Measurements from ENCODE around the gene HOXA13. TPM values are rescaled to one million over a fixed set of nuclear protein-coding genes. Genes with fewer than 3 reads are reported as not detected.

HOXA13 gene
- total RNA-seq, 4 donors from 2014 or later = not detected

DNA sequence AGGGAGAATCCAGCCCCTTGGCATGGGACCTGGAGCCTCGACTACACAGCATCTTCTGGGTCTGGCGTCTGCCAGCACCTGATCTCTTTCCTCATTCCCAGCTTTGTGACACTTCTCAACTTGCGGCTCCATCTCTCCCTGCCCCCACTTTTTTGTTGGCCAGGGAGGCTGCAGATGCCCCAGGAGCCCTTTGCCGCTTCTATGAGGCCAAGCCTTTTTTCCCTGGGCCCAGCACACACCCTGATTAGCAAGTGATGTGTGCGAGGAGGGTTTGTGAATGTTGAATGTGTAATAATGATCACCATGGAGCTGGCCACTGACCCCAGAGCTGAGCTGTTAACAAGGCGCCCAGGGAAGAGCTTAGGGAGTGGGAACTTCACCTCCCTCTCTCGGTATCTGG lies 47.1 kb upstream of the HOXA13 start:
- H3K36me3 ChIP-seq = no peaks in the 10 kb centered on the region
- H3K9me3 ChIP-seq = no peaks in the 10 kb centered on the region
- no peak overlapping the region for H3K4me3 ChIP-seq
- no peak for TF ChIP-seq POLR2AphosphoS5 (IDR thresholded peaks at IDR 0.05)
- TF ChIP-seq, protein P1, sequence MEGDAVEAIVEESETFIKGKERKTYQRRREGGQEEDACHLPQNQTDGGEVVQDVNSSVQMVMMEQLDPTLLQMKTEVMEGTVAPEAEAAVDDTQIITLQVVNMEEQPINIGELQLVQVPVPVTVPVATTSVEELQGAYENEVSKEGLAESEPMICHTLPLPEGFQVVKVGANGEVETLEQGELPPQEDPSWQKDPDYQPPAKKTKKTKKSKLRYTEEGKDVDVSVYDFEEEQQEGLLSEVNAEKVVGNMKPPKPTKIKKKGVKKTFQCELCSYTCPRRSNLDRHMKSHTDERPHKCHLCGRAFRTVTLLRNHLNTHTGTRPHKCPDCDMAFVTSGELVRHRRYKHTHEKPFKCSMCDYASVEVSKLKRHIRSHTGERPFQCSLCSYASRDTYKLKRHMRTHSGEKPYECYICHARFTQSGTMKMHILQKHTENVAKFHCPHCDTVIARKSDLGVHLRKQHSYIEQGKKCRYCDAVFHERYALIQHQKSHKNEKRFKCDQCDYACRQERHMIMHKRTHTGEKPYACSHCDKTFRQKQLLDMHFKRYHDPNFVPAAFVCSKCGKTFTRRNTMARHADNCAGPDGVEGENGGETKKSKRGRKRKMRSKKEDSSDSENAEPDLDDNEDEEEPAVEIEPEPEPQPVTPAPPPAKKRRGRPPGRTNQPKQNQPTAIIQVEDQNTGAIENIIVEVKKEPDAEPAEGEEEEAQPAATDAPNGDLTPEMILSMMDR (IDR thresholded peaks at IDR 0.05) = no peak
- no peak for TF ChIP-seq POLR2A (IDR thresholded peaks at IDR 0.05; ENCODE audit: low read depth)
- TF ChIP-seq EP300 (IDR thresholded peaks at IDR 0.05) = no peak
- 71% methylated on average over 7 of the region's 7 CpGs for WGBS
- no peak overlapping the region for H3K27ac ChIP-seq (replicated peaks in 1 of 4)
- DNase-seq (ENCODE audit: extremely low spot score) = no peak
- H3K27me3 ChIP-seq = peaks cover 18 to 100% (median 96%) of the 10 kb centered on the region in 4 donors
- peaks cover 43 to 77% (median 56%) of the 10 kb centered on the region in 4 donors for H3K4me1 ChIP-seq
- intact Hi-C loops (cut with DNase I) = no loop called here

DNA sequence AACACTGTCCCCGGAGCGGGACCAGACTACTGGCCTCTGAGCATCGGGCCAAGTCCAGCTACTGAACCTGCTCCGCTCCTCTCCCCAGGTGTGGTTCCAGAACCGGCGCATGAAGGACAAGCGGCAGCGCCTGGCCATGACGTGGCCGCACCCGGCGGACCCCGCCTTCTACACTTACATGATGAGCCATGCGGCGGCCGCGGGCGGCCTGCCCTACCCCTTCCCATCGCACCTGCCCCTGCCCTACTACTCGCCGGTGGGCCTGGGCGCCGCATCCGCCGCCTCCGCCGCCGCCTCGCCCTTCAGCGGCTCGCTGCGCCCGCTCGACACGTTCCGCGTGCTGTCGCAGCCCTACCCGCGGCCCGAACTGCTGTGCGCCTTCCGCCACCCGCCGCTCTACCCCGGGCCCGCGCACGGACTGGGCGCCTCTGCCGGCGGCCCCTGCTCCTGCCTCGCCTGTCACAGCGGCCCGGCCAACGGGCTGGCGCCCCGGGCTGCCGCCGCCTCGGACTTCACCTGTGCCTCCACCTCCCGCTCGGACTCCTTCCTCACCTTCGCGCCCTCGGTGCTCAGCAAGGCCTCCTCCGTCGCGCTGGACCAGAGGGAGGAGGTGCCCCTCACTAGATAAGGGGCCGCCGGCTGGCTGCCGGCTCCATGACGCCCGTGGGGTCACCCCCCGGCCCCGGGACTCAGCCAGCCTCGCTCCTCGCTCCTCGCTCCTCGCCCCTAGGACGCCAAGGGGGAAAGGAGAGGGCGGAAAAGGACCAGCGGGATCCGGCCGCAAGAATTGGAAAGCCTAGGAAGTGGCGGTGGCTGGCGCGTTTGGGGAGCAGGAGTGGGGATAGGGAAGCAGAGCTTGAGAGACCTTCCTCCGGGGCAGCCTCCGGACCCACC lies 46.2 kb upstream of the HOXA13 start:
- TF ChIP-seq, protein P1 (IDR thresholded peaks at IDR 0.05) = no peak
- TF ChIP-seq EP300 (IDR thresholded peaks at IDR 0.05) = no peak
- no peak for TF ChIP-seq POLR2A (IDR thresholded peaks at IDR 0.05; ENCODE audit: low read depth)
- TF ChIP-seq POLR2AphosphoS5 (IDR thresholded peaks at IDR 0.05) = no peak
- H3K27me3 ChIP-seq = peaks cover 8 to 100% (median 96%) of the 10 kb centered on the region in 4 donors
- peak overlapping the region; percentile 17 to 51 (median 31) for H3K4me3 ChIP-seq
- WGBS = 4% methylated on average over 50 of the region's 90 CpGs
- H3K4me1 ChIP-seq = peaks cover 34 to 68% (median 46%) of the 10 kb centered on the region in 4 donors
- no peak for DNase-seq (ENCODE audit: extremely low spot score)
- H3K27ac ChIP-seq (replicated peaks in 1 of 4) = no peak overlapping the region
- no peaks in the 10 kb centered on the region for H3K9me3 ChIP-seq
- intact Hi-C loops (cut with DNase I) = no loop called here
- no peaks in the 10 kb centered on the region for H3K36me3 ChIP-seq

DNA sequence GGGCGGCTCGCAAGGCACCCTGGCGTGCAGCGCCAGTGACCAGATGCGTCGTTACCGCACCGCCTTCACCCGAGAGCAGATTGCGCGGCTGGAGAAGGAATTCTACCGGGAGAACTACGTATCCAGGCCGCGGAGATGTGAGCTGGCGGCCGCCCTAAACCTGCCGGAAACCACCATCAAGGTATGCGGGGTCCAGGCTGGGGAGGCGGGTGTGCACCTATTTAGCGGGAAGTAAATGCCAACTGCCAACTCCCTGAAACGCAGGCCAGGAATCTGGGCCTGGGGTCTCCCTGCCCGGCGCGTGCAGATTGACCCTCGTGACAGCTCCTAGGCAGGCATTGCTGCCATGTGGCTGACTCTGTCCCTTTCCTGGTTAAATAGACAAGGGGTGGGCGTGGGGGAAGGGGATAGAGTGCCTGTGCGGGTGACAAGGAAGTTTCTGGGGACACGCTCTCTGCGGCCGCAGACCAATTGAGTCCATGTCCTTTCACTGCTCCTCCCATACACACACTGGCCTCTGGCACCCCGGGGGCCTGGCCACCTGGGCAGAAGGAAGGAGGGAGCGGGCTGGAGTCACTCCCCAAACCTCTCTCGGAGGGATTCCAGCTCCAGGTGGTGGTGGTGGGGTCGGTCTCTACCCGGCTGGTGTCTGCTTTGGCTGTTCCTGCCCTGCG lies 45.4 kb upstream of the HOXA13 start:
- H3K9me3 ChIP-seq = no peaks in the 10 kb centered on the region
- peaks cover 34 to 65% (median 43%) of the 10 kb centered on the region in 4 donors for H3K4me1 ChIP-seq
- H3K36me3 ChIP-seq = no peaks in the 10 kb centered on the region
- 6% methylated on average over 20 of the region's 37 CpGs for WGBS
- DNase-seq (ENCODE audit: extremely low spot score) = no peak
- no peak for TF ChIP-seq POLR2A (IDR thresholded peaks at IDR 0.05; ENCODE audit: low read depth)
- TF ChIP-seq, protein P1 (IDR thresholded peaks at IDR 0.05) = no peak
- TF ChIP-seq POLR2AphosphoS5 (IDR thresholded peaks at IDR 0.05) = no peak
- TF ChIP-seq EP300 (IDR thresholded peaks at IDR 0.05) = no peak
- intact Hi-C loops (cut with DNase I) = no loop called here
- peaks cover 6 to 100% (median 96%) of the 10 kb centered on the region in 4 donors for H3K27me3 ChIP-seq
- no peak overlapping the region for H3K27ac ChIP-seq (replicated peaks in 1 of 4)
- peak overlapping the region in 3 of 4 donors; percentile 30 to 51 (median 32) for H3K4me3 ChIP-seq

DNA sequence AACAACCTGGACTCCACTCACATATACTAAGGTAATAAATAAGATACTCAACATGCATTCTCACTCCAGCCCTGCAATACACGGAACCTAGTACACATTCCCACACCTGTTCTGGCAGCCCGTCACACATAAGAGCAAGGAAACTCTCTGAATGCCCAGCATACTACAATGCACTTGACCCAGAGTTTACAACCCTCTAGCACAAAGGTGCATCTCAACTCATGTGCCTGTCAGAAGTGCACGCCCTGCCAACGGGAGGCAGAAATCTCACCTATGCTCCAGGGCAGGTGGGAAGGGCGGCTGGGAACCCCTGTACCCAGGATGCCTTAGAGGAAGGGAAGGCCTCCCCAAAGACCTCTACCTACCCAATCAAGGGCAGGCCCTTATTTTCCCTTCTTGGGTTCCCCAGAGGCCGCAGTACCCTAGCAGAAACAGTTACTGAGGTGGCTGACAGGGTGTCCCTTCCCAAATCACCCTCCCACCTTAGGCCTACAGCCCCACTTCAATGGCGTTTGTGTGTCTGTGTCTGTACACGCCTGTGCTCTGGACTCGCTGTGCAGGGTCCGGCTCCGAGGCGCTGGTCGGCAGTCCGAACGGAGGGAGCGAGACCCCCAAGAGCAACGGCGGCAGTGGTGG lies 44.7 kb upstream of the HOXA13 start:
- TF ChIP-seq POLR2AphosphoS5 (IDR thresholded peaks at IDR 0.05) (no peak), POLR2A (IDR thresholded peaks at IDR 0.05; ENCODE audit: low read depth) (no peak), EP300 (IDR thresholded peaks at IDR 0.05) (no peak)
- TF ChIP-seq, protein P1 (IDR thresholded peaks at IDR 0.05) = no peak
- no peaks in the 10 kb centered on the region for H3K36me3 ChIP-seq
- H3K4me3 ChIP-seq = no peak overlapping the region
- no peaks in the 10 kb centered on the region for H3K9me3 ChIP-seq
- peaks cover 7 to 100% (median 96%) of the 10 kb centered on the region in 4 donors for H3K27me3 ChIP-seq
- 16% methylated on average over 18 of the region's 18 CpGs for WGBS
- no peak for DNase-seq (ENCODE audit: extremely low spot score)
- no peak overlapping the region for H3K27ac ChIP-seq (replicated peaks in 1 of 4)
- intact Hi-C loops (cut with DNase I) = no loop called here
- H3K4me1 ChIP-seq = peaks cover 36 to 70% (median 49%) of the 10 kb centered on the region in 4 donors
